LNCAP (cell line): ENCODE measurements around the gene RARG.

ENCODE experiments used
- TF ChIP-seq, protein P1 (sequence below): fragments of 450-650 bp; IDR thresholded peaks from 2 replicates; pipeline ENCODE4 v1.5.1; 2017; ENCODE audit warnings: mild to moderate bottlenecking

Gene RARG

GRCh38 chr12:53208435-53208834, 23.6 kb downstream of the RARG start:
- TF ChIP-seq, protein P1, sequence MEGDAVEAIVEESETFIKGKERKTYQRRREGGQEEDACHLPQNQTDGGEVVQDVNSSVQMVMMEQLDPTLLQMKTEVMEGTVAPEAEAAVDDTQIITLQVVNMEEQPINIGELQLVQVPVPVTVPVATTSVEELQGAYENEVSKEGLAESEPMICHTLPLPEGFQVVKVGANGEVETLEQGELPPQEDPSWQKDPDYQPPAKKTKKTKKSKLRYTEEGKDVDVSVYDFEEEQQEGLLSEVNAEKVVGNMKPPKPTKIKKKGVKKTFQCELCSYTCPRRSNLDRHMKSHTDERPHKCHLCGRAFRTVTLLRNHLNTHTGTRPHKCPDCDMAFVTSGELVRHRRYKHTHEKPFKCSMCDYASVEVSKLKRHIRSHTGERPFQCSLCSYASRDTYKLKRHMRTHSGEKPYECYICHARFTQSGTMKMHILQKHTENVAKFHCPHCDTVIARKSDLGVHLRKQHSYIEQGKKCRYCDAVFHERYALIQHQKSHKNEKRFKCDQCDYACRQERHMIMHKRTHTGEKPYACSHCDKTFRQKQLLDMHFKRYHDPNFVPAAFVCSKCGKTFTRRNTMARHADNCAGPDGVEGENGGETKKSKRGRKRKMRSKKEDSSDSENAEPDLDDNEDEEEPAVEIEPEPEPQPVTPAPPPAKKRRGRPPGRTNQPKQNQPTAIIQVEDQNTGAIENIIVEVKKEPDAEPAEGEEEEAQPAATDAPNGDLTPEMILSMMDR, result no peak

- TF ChIP-seq, protein P1, result no peak
Measured at GRCh38 chr12:53207042-53207441, 25.0 kb downstream of the RARG start, which contains the start of gene ITGB7. ITGB7 (minus strand) TSS chr12:53207251; CDS start chr12:53200443, 6,808 bp downstream.

DNA sequence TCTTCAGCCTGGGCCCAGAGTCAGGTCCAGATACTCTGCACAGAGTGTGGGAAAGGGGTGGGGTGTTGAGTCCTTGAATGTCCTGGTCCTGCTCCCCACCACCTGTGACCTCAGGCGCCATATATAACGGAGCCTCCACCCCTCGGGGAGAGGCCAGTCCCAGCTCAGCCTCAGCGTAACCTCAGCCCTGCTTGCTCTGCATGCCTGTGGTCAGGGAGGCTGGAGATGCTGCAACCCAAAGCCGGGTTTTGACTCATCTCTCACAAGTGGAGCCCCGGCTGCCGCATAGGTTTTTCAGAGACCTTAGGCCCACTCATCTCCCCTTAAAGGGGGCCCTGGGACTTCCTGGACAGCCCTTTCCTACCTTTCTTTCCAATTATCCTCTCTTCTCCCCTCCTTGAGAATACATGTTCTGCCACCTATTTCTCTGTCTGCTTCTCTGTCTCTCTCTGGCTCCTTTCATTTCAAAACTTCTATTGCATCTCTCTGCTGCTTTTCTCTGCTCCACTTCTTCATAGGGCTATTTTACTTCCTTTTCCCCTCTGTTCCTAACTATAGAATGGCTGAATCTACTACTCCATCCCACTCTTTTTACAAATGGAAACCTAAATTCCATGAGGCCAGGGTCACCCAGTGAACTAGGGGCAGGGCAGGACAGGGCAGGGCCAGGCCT, 26.1 kb downstream of the RARG start:
- TF ChIP-seq, protein P1, result no peak

- TF ChIP-seq, protein P1, result no peak
Measured at GRCh38 chr12:53204351-53204750, 27.7 kb downstream of the RARG start.

DNA sequence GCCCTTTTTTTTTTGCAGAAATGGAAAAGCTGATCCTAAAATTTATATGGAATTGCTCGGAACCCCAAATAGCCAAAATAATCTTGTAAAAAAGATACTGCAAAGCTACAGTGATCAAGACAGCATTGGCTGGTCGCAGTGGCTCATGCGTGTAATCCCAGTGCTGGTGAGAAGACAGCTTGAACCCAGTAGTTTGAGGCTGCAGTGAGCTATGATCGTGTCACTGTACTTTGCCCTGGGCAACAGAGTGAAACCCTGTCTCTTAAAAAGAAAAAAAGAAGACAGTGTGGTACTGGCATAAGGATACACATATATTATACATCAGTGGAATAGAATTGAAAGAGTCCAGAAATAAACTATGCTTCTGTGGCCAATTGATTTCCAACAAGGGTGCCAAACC, 30.4 kb downstream of the RARG start:
- TF ChIP-seq, protein P1, result no peak

DNA sequence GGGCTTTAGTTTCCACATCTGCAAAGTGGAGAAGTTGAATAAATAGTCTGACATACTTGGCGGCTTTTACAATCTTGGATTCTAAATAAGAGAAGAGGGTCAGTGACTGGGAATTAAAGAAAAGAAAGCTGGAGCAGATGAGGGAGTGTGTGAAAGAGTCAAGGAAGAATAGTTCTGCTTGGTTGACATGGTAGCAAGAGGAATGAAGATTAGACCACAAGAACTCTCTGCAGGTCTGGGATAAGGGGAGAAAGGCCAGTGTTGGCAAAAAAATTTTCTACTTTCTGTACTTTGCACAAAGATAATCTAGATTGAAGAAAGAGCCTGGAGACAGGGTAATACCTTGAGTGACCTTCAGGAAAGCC, 30.9 kb downstream of the RARG start:
- TF ChIP-seq, protein P1, result no peak

GRCh38 chr12:53200458-53201176, 31.4 kb downstream of the RARG start:
- TF ChIP-seq, protein P1, result no peak
